ENCODE data around the gene ROCK2.
"Not testable (repeated sequence)": the region's sequence is repeated elsewhere in the genome, so short reads cannot be mapped to it uniquely, and the experiment has no call there.

ROCK2 gene

DNA sequence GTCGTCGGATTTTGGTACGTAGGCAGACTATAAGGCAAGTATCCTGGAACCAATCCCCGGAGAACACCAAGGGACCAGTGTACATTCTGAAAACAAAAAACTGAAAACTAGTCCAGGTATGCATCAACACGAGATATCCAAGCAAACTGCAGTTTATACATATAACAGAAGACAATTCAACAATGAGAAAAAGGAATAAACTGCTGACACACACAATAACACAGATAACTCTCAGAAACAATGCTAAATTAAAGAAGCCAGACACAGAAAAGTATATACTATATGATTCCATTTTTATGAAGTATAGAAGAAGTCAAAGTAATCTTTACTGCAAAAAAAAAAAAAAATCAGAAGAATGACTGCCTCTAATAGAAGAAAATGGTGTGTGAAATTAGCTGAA, 5.9 kb downstream of the ROCK2 start:
- no peak for FAIRE-seq

DNA sequence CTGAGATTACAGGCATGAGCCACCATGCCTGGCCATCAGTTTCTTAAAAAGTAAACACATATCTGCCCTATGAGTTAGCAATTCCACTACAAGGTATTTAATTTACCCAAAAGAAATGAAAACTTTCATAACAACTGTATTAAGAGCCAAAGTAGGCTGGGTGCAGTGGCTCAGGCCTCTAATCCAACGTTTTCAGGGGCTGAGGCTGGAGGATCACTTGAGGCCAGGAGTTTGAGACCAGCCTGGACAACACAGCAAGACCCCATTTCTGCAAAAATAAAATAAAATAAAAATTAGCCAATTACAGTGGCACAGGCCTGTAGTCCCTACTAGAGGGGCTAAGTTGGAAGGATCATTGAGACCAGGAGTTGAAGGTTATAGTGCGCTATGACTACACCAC, 6.5 kb downstream of the ROCK2 start:
- no peak for FAIRE-seq

DNA sequence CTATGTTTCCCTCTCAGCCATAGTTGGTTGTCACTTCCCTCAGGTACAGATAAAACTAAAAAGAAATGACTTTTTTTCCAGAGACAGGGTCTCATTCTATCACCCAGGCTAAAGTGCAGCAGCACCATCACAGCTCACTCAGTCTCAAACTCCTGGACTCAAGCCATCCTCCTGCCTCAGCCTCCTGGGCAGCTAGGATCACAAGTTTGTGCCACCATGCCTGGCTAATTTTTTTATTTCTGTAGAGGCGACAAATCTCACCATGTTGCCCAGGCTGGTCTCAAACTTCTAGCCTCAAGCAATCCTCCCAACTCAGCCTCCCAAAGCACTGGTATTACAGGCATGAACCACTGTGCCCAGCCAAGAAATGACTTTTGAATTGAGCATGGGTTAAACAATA, 8.2 kb downstream of the ROCK2 start:
- FAIRE-seq, result no peak

DNA sequence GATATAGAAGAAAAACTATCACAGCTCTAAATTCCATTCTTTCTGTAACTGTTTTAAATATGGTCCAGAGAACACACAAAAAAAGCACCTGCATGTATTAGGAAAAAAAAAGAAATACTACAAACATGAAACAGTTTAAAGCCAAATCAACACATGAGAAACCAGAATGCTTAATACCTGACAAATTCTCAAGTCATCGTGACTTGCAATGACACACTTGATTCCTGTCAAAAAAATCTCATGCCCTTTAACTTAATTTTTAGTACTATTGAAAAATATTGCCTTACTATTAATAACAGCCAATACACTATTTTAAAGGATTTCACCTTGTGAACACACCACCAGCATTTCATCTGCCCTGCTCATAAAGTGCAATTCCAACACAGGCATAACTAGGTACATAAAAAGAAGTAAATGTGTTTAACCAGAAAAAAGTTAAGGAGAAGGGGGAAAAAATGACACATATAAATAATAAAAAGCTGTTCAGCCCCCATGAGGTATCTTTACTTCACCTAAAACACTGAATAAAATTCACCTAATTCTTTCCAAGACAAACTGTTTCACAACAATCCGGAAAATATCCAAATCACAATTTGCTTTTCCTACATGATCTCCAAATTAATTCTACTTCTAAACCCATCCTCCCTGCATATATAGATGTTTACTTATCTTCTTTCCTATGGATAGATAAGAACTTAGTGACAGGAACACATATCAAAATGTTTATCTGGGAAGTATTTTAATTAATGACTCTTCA, 10.8 kb downstream of the ROCK2 start:
- no peak for FAIRE-seq

DNA sequence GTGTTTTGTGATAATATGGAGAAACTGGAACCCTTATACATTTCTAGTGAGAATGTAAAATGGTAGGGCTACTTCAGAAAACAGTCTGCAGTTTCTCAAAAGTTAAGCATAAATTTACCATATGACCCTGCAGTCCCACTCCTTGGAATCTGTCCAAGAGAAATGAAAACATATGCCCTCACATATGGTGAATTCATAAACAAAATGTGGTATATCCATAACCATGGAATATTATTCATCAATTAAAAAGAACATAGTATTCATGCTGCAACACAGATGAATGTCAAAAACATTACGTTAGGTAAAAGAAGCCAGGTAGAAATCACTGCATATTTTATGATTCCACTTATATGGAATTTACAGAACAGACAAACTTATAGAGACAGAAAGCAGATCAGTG, 11.8 kb downstream of the ROCK2 start:
- FAIRE-seq, result no peak

DNA sequence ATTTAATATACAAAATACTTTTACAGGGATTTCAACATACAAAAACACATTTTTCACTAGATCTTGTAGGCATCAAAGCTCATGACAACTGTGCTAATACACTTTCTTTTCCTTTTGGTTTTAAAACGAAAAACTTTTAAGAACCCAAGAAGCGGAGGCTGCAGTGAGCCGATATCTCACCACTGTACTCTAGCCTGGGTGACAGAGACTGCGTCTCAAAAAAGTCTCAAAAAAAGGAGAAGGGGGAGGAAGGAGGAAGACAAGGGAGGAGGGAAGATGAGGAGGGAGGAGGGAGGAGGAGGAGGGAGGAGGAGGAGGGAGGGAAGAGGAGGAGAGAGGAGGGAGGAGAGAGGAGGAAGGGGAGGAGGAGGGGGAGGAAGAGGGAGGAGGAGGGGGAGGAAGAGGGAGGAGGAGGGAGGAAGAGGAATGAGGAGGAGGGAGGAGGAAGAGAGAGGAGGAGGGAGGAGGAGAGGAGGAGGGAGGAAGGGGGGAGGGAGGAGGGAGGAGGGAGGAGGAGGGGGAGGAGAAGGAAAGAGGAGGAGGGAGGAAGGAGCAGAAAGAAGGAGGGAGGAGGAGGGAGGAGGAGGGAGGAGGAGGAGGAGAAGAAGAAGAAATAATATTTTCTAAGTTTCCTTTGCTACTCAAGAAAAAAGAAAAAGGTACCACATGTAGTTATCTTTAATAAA, 13.8 kb downstream of the ROCK2 start:
- no peak for FAIRE-seq

DNA sequence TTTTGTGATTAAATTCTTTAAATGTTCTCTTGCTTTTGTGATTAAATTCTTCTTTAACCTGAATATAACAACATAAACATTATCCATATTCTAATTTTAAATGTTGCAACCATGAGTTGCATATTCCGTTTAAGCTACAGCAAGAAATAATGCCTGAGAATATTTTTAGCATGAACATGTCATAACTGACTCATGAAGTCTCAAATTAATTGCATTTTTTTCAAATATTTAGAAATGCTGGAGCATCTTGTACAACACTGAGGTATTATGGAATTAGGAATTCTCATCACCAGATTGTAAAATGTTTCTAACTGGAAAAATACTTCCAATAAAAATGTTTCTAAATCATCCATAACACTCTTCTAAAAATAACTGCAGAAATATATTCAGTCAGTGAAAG, 14.7 kb downstream of the ROCK2 start:
- no peak for FAIRE-seq

DNA sequence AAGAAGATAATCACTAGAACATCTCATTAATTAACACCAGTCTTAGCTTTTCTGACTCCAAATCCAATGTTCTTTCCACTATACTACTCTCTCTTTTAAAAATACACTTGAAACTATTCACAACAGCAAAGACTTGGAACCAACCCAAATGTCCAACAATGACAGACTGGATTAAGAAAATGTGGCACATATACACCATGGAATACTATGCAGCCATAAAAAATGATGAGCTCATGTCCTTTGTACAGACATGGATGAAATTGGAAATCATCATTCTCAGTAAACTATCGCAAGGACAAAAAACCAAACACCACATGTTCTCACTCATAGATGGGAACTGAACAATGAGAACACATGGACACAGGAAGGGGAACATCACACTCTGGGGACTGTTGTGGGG, 15.9 kb downstream of the ROCK2 start:
- not testable (repeated sequence) for FAIRE-seq

DNA sequence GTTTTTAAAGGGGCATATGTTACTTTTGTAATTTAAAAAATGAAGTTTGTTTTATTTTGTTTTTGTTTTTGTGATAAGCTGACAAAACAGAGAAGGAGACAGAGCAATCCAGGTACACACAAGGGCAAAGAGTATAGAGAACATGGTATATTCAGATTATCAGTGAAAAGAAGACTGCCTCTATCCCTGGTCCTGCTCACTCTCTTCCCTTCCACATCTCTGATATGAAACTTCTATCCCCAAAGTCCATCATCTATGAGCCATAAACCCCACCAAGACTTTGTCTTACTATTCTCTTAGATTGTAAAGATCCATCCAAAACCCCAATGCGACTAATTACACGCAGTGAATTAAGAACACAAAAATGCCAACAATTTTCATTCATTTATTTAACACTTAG, 16.6 kb downstream of the ROCK2 start:
- FAIRE-seq, result no peak

DNA sequence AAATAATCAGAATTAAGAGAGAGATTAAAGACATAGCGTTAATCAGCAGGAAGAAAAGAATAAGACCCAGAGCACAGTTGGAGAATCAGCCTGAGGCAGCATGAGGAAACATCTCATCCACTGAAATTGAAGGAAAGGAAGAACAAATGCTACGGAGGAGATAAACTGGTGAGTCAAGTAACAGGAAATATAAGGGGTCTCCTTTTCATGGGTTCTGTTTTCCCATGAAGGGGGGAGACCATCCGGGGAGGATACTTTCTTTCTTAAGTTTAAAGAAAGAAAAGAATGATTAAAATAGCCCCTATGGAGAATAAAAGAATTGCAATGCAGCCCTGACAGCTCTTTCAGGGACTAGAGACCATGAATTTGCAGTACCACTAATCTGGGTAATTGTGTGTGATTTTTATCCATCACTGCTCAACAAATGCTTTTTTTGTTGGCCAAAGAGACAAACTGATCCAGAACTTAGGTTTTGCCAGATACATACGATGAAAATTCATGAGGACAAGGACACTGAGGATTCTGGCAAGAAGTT, 17.7 kb downstream of the ROCK2 start:
- no peak for FAIRE-seq

DNA sequence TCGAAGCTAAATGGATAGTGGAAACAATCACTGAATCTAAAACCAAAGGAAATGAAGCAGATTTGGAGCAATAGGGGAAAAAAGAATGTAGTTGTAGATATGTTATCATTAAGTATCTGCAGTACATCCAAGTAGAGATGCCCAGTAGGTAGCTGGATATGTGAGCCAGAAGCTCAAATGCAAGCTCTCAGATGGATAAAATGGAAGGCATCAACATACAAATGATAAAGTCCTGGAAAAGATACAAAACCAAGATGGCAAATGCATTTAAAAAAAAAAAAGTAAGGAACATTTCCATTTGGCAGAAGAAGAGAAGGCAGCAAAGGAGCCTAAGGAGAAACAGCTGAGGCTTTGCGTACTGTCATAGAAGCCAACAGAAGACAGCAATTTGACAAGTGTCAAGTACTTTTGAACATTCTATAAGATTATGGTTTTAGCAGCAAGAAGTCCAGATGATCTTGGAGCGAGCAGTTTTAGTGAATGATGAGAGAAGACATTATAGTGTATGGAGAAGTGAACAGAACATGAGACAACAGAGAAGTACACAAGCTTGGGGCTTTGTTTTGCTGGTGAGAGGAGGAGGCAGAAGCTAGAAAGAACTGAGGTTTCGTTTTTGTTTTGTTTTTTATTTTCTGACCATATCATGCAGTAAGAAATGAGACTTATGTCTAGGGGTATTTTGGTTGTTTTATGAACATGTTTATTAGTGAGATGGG, 18.3 kb downstream of the ROCK2 start:
- no peak for FAIRE-seq

DNA sequence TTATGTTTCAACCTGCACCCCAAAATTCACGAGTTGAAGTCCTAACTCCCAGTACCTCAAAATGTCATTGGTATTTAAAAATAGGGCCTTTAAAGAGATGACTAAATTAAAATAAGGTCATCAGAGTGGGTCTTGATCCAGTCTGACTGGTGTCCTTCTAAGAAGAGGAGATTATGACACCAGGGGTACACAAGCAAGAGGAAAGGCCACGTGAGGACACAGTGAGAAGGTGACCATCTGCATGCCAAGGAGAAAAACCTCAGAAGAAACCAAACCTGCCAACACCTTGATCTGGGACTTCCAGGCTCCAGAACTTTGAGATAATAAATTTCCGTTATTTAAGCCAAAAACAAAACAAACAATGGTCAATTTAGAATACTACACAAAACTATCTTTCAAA, 22.6 kb downstream of the ROCK2 start:
- no peak for FAIRE-seq

DNA sequence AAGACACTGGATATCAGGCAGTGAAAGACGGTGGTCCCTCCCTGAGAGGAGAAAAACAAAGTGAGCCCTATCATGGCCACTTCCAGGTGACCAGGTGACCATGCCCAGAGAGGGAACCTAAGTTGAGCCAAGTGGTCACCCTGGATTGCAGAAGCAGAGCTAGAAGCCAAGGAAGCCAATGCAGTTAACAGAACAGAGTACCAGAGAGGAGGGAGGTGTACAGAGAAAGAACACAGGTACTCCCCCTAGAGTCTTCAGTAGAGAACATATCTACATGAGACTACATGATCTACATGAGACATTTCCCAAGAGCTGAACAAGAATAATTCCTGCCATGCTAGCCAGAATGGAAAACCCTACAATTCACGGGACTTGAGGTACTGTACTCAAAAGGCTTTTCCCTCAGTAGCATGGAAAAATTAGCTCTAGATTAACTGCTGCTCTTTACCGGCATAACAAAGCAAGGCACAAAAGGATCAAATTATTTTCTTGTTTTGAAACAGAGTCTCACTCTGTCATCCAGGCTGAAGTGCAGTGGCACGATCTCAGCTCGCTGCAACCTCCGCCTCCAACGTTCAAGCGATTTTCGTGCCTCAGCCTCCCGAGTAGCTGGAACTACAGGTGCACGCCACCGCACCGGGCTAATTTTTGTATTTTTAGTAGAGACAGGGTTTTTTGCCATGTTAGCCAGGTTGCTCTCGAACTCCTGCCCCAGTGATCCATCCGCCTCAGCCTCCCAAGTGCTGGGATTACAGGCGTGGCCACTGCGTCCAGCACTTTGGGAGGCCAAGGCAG, 23.5 kb downstream of the ROCK2 start:
- no peak for FAIRE-seq

DNA sequence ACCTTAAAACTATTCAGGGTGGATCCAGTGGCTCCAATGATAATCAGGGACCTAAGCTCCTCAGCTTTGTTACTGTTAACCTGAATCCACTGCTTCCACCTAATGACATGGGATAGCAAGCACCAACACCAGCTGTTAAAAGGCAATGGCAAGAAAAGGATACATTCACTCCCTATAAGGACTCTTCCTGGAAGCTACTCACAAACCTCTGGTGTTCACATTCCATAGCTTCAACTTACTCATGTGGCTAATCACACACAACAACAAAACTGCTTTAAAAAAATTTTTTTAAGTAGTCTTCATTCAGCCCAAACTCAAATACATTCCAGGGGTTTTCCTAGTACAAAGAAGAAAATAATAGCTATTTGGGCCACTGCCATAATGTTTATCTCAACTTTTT, 24.5 kb downstream of the ROCK2 start:
- FAIRE-seq, result no peak

DNA sequence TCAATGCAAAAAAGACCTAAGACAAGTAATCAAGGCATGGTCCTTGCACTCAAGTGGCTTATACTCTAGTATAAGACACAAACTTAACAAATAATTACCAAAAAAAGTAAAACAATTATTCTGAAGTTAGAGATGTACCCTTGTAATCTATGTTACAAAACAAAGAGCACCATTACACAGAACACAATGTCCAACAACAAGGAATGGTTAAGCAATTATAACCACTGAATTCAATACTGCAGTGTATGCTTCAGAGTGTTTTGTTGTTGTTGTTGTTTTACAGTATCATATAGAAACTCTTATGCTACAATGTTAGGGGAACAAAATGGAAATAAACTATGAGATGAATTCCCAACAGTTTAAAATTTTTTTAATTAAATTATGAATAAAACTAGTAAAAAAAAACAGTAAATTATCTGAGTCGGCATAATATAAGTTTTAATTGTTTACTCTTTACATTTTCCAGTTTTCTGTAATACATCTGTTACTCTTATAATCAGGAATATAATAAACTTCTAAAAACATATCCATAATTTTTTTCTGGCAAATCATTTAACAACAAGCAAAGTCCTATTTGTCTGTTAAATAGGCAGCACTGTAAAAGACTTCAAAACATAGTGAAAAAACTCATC, 29.2 kb downstream of the ROCK2 start:
- FAIRE-seq, result peak; percentile 54

DNA sequence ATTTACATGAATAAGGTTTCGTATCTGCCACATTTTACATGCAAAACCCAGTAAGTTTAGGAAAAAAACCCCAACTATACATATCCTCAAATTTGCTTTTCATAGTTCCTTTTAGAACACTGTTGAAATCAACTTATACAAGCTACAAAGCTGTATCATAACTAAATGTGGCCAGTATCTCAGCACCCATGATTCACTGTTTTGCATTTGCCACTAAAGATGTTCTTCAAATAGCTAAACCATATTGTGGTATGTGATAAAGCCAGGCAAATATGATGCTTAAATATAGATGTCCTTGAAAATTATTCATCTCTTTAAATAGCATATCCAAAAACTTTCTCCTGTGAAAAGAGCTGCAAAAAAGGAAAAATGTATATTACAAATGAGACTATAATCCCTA, 29.9 kb downstream of the ROCK2 start:
- FAIRE-seq, result no peak

DNA sequence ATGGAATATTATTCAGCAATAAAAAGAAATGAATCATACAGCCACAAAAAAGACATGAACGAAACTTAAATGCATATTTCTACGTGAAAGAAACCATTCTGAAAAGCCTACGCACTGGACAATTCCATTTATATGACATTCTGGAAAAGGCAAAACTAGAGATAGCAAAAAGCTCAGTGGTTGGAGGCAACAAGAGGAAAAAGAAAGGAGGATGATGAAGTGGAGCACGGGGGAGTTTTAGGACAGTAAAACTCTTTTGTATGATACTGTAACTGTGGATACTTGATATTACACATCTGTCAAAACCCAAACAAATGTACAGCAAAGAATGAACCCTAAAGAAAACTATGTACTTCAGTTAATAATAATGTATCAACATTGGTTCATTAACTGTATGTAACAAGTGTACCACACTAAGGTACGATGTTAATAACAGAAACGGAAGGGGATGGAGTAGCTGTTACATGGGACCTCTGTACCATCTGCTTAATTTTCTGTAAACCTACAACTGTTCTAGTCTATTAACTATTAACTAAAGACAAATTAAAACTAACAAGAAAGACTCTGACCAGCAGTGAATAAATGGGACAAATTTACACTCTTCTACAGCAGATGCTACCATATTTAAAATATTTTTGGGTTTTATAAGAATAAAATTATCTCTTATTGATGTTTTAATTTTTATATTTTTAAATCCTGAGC, 31.5 kb downstream of the ROCK2 start:
- FAIRE-seq, result no peak

DNA sequence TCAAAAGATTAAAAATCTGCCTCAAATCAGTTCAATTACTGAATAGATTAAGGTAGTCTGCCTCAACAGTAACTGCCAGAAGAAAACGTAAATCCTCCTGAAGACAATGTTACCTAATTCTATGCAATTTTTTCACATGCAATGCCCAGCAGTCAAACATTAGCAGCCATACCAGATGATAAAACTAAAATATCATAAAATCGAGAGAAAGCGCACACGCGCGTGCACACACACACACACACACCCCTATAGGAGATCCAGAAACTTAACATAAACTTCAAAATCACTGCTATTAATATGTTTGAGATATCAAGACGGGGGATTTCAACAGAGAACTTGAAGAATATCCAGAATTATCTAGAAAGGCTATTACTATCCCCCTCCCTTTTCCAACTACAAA, 32.9 kb downstream of the ROCK2 start:
- FAIRE-seq, result no peak

DNA sequence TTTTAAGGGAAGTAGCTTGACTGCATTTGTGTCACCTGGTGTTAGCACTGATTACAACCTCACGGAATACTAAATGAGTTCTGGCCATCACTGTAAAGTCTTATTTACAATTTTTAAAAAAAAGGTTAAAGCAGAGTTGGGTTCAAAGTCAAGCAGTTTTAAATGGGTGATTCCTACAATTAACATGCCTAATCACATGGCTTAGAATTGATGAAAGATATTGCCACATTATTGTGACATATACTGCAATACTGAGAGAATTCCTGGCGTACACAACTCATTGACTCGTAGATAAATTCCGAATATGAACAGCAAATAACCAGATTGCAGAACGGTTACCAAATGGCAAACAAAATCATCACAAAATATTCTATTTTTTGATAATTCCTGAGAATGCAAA, 34.2 kb downstream of the ROCK2 start:
- FAIRE-seq, result no peak

DNA sequence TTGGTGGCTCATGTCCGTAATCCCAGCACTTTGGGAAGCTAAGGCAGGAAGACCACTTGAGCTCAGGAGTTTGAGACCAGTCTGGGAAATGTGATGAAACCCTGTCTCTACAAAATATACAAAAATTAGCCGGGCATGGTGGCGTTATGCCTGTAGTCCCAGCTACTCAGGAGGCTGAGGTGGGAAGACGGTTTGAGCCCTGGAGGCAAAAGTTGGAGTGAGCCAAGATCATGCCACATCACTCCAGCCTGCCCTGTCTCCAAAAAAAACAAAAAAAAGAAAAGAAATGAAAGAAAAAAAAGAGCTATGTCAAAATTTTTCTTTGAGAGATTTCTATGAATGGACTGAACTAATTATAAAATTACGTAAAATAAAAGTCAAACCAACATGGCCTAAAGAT, 34.7 kb downstream of the ROCK2 start:
- peak; percentile 32 for FAIRE-seq

DNA sequence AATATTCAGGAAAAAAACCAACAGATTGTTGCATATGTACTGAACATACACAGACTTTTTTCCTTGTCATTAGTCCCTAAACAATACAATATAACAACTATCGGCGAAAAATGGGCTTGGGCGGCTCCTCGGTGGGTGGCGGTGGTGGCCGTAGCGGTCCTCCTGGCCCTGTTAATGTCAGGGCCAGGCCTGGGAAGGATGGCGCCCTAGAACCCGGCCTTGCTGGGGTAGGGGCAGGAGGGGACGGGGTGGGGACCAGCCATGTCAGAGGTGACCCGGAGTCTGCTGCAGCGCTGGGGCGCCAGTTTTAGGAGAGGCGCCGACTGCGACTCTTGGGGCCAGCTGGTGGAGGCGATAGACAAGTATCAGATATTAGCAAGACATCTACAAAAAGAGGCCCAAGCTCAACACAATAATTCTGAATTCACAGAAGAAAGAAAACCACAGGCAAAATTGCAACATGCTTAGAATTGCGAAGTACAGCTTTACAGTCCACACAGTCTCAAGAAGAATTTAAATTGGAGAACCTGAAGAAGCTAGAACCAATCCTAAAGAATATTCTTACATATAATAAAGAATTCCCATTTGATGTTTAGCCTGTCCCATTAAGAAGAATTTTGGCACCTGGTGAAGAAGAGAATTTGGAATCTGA, 36.5 kb downstream of the ROCK2 start:
- FAIRE-seq, result no peak
